Measurements from ENCODE around the gene FOXP1.
A peak's percentile ranks its signal among the peaks of the same experiment; 100 is the strongest.

FOXP1 gene

GRCh38 chr3:71421820-71422566, 161.5 kb downstream of the FOXP1 start:
- no peak for TF ChIP-seq POLR2A (IDR thresholded peaks at IDR 0.05; ENCODE audit: low read depth, low read length)
- FAIRE-seq = no peak
- no peak for DNase-seq (ENCODE audit: insufficient read length, low spot score)

DNA sequence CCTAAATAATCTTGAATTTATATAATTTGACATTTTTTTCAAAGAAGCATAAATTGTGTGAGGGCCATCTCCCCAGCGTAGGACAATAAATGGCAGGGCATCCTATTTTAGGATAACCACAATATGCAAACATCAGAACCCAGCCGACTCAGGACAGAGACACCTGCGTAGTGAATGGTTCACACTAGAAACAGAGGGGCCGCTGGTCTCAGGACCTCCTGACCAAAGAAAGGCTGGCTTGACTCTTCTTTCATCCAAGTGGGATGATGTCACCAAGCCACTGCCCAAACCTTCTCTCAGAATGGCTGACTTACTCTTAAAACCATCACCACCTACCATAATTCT, 162.1 kb downstream of the FOXP1 start:
- FAIRE-seq (no peak), DNase-seq (ENCODE audit: insufficient read length, low spot score) (no peak)
- no peak for TF ChIP-seq POLR2A (IDR thresholded peaks at IDR 0.05; ENCODE audit: low read depth, low read length)

- FAIRE-seq = no peak
- no peak for TF ChIP-seq POLR2A (IDR thresholded peaks at IDR 0.05; ENCODE audit: low read depth, low read length)
- DNase-seq (ENCODE audit: insufficient read length, low spot score) = no peak
Observed at GRCh38 chr3:71419369-71419768, 164.2 kb downstream of the FOXP1 start.

GRCh38 chr3:71417791-71418190, 165.7 kb downstream of the FOXP1 start:
- DNase-seq (ENCODE audit: insufficient read length, low spot score) (no peak), FAIRE-seq (no peak)
- TF ChIP-seq POLR2A (IDR thresholded peaks at IDR 0.05; ENCODE audit: low read depth, low read length) = no peak

DNA sequence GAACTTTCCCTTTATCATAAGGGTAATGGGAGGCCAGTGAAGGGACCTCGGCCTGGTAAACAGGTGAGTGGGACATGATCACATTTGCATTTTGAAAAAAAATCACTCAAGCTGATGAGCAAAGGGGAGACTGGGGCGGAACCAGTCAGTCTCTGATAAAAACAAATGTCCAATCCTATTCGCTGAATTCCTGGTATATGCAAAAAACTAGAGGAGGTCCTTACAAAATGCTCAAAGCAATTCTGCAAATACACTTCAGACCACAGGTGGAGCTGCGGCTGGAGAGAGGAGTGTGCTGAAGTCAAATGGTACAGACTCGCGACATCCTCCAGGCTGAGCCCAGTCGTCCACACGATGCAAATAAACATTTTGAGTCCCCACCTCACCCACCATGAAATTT, 166.7 kb downstream of the FOXP1 start:
- peak; percentile 30 for FAIRE-seq
- TF ChIP-seq POLR2A (IDR thresholded peaks at IDR 0.05; ENCODE audit: low read depth, low read length) = no peak
- DNase-seq (ENCODE audit: insufficient read length, low spot score) = no peak

- DNase-seq (ENCODE audit: insufficient read length, low spot score) = no peak
- FAIRE-seq = no peak
- no peak for TF ChIP-seq POLR2A (IDR thresholded peaks at IDR 0.05; ENCODE audit: low read depth, low read length)
Observed at GRCh38 chr3:71415681-71416122, 167.8 kb downstream of the FOXP1 start.

- DNase-seq (ENCODE audit: insufficient read length, low spot score) (no peak), FAIRE-seq (no peak)
- TF ChIP-seq POLR2A (IDR thresholded peaks at IDR 0.05; ENCODE audit: low read depth, low read length) = no peak
Observed at GRCh38 chr3:71414189-71414927, 169.2 kb downstream of the FOXP1 start.

- FAIRE-seq = no peak
- TF ChIP-seq POLR2A (IDR thresholded peaks at IDR 0.05; ENCODE audit: low read depth, low read length) = no peak
- DNase-seq (ENCODE audit: insufficient read length, low spot score) = no peak
Observed at GRCh38 chr3:71413572-71413971, 170.0 kb downstream of the FOXP1 start.

- no peak for TF ChIP-seq POLR2A (IDR thresholded peaks at IDR 0.05; ENCODE audit: low read depth, low read length)
- DNase-seq (ENCODE audit: insufficient read length, low spot score) = no peak
- no peak for FAIRE-seq
Observed at GRCh38 chr3:71409352-71409751, 174.2 kb downstream of the FOXP1 start.

DNA sequence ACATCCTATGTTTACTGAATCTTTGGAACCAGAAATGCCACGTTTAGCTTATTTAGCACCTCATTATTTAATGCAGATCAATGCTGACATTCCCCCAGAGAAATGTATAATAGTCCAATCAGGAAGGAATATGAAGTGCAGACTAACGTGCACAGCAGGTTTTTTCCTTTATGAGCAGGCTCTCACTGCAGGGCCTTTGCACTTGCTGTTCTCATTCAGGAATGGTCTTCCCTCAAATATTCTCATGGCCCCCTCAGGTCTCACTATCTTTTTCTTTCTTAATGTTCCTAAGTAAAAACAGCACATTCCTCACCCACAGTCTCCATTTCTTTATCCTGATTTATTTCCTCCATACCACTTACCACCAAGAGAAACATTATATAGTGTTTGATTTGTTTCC, 174.6 kb downstream of the FOXP1 start:
- no peak for FAIRE-seq
- DNase-seq (ENCODE audit: insufficient read length, low spot score) = no peak
- no peak for TF ChIP-seq POLR2A (IDR thresholded peaks at IDR 0.05; ENCODE audit: low read depth, low read length)

DNA sequence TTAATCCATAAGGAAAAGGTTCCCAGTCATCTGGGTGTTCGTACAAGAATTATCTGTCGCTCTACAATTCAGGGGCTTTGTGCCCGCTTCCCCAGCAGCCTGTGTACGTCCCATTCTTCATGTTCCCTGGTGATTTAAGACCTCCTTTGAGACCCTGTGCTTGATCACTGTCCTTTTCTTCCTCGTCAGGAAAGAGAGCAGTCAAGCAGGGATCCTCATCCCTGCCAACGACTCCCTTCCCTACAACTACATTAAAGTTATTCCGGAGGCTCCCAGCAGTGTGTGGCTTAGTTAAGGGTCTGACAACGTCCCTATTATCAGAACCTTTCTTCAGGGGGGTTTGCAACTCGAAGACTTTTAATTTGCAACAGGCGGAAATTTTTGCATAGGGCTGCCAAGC, 175.7 kb downstream of the FOXP1 start:
- FAIRE-seq (no peak), DNase-seq (ENCODE audit: insufficient read length, low spot score) (no peak)
- TF ChIP-seq POLR2A (IDR thresholded peaks at IDR 0.05; ENCODE audit: low read depth, low read length) = no peak

DNA sequence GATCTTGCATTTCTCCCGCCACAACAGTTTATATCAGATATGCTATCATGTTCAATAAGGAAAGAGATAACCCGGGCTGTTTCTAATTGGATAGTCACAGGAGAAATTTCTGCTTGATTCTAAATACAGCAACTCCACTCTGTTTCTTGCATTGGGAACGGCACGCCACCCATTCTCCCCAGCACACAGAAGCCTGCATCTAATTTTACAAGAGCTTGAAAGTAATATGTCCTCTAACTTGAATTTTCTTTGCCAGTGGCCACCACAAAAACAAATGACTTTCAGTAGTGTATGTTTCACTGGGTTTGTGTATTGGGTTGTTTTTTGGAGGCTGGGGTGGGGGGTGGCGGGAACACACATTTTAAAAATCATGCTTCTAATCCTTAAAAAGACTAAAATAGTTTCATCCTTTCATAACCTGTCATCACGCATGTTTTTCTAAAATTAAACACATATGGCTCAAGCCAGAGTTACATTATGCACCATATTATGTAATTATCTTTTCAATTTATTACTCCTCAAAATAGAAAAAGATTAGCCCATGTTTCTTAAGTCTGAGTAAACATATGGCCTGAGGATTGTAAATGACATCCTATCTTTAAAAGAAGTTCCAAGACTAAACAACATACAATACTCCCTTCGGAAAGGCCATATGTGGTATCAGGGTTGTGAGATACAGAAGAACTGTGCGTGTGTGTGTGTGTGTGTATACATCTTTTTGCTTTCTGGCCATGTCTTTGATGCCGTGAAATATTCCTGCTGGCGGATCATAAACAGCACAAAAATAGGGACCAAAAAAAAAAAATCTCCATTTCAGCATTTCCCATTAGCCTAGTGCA, 176.3 kb downstream of the FOXP1 start:
- TF ChIP-seq POLR2A (IDR thresholded peaks at IDR 0.05; ENCODE audit: low read depth, low read length) = no peak
- FAIRE-seq = no peak
- DNase-seq (ENCODE audit: insufficient read length, low spot score) = no peak

- FAIRE-seq = no peak
- no peak for TF ChIP-seq POLR2A (IDR thresholded peaks at IDR 0.05; ENCODE audit: low read depth, low read length)
- DNase-seq (ENCODE audit: insufficient read length, low spot score) = no peak
Observed at GRCh38 chr3:71402911-71403310, 180.6 kb downstream of the FOXP1 start.

- FAIRE-seq = no peak
- no peak for TF ChIP-seq POLR2A (IDR thresholded peaks at IDR 0.05; ENCODE audit: low read depth, low read length)
- DNase-seq (ENCODE audit: insufficient read length, low spot score) = no peak
Observed at GRCh38 chr3:71402280-71402679, 181.2 kb downstream of the FOXP1 start.
